Fibroblast of skin of left biceps (primary cell): ENCODE data around the gene GPR157.

Source experiments
- DNase-seq, 2 experiments: peaks; one replicate each; pipeline ENCODE4 v3.0.0-alpha.2; 2013; ENCODE audit warnings: low read depth in 2 of 2

The GPR157 gene

GRCh38 chr1:9062846-9063245 lies 66.1 kb downstream of the GPR157 start:
- DNase-seq: no peak

GRCh38 chr1:9062021-9062471 lies 66.9 kb downstream of the GPR157 start:
- DNase-seq: no peak

- no peak for DNase-seq
Observed at GRCh38 chr1:9061252-9061960, 67.5 kb downstream of the GPR157 start.

- no peak for DNase-seq
Observed at GRCh38 chr1:9059891-9060744, 68.8 kb downstream of the GPR157 start.

- DNase-seq: no peak
Observed at GRCh38 chr1:9058465-9058864, 70.4 kb downstream of the GPR157 start.

GRCh38 chr1:9057851-9058250 lies 71.1 kb downstream of the GPR157 start:
- DNase-seq: no peak

- DNase-seq: no peak
Observed at GRCh38 chr1:9052272-9053049, 76.4 kb downstream of the GPR157 start.

- DNase-seq: no peak
Observed at GRCh38 chr1:9051379-9051778, 77.5 kb downstream of the GPR157 start.

GRCh38 chr1:9050803-9051202 lies 78.1 kb downstream of the GPR157 start:
- no peak for DNase-seq
